Activated naive CD4-positive, alpha-beta T cell (primary cell): ENCODE measurements around the gene RGS12.

Source experiments
- DNase-seq, 4 experiments: peaks; one replicate each; lab custom pipeline; 2025; lab: John Stamatoyannopoulos, UW

The RGS12 gene

GRCh38 chr4:3280466-3280865 lies 12.4 kb upstream of the RGS12 start:
- DNase-seq = no peak

DNA sequence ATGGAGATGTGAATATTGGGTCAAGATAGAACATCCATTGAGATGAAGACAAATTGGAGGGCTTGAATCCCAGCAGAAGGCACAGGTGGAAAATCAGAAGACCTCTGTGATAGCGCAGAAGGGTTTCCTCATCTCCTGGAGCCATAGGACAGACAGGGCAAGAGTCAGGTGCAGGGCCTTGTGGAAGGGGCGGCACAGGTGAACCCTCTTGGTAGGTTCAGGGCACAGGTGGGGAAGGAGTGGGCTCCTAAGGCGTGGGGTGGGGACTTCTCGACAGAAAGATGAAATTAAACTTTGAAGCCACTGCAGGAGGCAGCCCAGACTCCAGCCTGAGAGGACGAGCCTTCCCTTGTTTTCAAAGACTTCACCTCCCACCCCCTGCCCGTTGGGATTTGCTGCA lies 9.3 kb upstream of the RGS12 start:
- no peak for DNase-seq

DNA sequence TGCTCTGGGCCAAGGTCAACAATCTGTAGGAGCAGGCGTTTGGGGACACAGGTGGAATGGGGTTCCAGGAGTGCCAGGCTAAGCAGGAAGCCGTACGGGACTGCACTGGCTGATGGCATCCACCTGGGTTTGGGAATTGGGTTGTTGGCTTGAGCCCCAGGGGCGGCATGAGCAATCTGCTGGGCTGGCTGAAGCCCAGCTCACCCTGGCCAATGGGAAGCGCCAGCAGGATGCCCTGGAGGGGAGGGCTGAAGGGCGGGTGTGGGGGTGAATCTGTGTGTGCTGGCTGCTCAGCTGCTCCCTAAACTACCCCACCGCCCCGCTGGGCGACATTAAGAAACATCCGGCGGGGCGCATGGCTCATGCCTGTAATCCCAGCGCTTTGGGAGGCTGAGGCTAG lies 8.9 kb upstream of the RGS12 start:
- no peak for DNase-seq

GRCh38 chr4:3284734-3285557 lies 7.9 kb upstream of the RGS12 start:
- no peak for DNase-seq

DNA sequence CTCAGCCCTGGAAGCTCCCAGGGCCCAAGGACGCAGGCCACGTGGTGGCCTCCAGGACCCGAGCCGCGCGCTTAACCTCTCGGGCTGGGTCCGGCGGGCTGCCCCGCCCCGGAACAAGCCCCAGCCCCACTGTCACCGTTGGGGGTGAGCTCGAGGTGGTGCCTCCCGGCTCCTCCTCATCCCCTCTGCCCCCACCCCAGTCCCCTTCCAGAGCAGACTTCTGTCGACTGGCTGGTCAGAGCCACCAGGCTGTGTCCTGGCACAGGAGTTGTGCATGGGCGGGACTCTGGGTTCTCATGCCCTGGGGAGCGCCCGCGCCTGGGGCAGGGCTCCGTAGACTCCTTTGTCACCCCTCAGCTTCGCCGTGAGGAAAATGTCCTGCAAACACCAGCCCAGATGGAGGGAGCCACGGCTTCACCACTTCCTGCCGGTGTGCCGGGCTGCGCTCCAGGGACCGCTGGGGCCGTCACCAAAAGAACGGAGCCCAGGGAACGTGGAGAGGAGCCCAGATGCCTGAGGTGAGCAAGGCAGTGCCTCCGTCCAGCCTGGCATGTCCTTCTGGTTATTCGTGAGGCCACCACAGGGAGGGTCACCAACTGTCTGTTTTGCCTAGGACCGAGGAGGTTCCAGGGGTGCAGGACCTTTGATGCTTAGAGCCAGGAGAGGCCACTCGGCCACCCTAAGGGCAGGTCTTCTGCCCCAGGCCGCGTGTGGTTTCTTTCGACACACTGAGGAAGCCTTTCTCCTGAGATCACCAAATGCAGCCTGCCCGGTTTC lies 7.1 kb upstream of the RGS12 start:
- no peak for DNase-seq

DNA sequence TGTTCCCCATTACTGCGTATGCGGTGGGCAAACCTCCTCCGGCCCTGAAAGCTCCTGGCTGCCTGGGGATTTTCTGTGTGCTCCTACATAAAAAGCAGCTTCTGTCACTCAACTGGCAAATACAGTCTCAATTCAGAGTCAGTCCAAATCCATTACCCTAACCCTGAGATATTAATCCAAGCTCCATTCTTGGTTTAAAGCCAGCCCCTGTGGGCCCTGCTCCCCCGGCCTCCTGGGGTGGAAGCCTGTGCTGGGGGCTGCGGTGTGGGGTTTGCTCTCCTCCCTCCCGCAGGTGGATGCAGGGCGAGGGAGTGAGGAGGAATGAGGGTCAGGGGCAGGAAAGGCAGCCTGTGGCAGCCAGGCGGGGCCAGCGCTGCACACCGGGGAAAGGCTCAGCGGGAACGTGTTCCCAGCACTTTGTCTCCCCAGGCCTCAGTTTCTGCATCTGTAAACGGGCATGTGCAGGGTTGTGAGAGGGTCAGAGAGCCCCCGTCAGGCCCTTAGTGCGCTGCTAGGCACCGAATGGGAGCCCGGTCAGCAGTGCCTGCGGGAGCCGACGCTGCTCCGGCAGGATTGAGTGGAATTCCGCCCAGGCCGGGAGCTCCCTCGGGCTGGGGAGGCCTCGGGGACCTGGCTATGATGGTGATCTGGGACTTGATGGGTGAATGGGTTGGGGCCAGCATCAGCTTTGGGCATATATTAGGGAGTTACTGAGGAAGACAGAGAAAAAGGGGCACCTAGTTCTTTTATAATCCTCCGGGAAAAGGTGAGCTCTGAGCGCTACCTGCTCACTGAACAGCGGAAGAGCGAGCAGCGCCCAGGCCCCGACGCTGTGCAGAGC lies 6.3 kb upstream of the RGS12 start:
- no peak for DNase-seq

- DNase-seq = no peak
Observed at GRCh38 chr4:3287271-3287971, 5.4 kb upstream of the RGS12 start.

- no peak for DNase-seq
Observed at GRCh38 chr4:3287972-3288570, 4.8 kb upstream of the RGS12 start.

DNA sequence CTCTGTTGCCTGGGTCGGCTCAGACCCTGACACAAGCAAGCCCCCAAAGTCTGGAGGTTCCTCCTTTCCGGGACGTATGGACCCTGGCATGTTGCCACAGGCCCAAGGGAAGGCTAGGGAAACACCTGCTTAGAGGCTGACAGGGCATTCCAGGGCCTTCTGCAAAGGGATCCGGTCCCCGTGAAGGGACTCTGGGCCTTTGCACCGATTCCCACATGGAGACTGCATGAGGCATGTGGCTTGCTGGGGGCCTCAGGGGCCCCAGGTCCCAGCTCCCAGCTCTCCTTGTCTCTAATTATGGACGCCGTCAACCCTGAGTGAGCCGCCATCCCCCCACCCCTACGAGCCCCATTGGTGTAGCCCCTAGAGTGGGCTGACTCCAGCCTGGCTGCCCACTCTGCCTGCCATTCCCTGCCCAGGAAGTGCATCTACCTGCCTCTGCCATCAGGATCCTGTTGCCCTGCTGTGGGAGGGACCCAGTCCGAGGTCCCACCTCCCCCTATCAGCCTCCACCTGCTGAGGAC lies 4.2 kb upstream of the RGS12 start:
- DNase-seq = no peak

DNA sequence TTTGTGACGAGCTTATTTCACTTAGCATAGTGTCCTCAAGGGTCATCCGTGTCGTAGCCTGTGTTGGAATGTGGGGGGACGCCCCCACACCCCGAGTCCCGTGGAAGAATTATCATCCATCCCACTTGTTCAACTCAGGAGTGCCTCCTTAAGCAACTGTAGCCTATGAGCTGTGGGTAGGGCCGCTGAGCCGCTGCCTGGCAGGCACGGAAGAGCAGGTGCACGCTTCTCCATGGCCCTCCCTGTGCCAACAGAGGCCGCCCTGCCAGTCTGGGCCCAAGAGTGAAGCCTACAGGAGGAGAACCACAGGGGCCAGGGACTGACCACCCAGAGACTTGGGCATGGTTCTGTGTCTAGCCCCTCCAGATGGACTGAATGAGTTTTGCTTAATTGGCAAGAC lies 2.3 kb upstream of the RGS12 start:
- no peak for DNase-seq

GRCh38 chr4:3290889-3291321 lies 1.9 kb upstream of the RGS12 start:
- DNase-seq = no peak

DNA sequence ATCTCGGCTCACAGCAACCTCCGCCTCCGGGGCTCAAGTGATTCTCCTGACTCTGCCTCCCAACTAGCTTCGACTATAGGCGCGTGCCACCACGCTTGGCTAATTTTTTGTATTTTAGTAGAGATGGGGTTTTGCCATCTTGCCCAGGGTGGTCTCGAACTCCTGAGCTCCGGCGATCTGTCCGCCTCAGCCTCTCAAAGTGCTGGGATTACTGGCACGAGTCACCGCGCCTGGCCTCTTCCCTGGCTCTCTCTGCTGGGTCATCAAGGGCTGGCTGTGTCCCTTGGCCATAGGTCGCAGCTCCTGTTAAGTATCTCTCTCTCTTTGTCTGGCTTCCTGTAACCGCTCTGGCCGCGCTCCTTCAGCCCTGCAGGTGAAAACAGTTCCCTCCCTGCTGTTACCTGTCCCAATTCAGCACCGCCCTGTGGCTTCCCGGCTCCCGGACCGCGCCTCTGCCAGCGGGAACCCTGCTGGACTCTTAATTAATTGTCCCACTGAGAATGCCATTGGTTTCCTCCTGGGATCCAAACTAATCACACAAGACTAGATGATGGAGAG lies 1.3 kb upstream of the RGS12 start:
- no peak for DNase-seq

DNA sequence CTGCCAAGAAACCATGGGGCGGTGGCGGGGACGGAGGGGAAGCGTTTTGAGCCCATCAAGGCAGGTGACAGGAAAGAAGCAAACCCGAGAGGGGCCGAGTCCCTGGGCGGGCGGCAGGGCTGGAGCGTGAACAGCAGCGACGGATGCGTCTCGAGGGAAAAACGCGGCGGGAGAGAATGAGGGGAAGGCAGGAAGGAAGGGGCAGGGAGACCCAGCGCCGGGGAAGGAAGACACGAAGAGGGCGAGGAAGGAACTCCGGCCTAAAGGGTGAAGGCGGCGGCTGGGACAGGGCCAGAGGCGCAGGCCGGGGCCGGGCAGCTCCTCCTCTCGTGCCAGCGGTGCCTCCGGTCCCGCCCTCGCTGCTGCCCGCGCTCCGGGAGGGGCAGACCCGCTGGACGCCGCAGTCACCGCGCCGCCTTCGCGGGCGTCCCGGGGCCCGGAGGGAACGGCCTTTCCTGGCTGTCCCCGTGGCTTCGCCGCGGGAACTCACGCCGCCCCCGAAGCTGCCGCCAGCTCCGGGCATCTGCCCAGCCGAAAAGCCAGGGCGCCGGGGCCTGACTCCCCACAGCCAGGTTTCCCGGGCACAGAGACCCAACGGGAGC lies 751 bp upstream of the RGS12 start:
- no peak for DNase-seq

DNA sequence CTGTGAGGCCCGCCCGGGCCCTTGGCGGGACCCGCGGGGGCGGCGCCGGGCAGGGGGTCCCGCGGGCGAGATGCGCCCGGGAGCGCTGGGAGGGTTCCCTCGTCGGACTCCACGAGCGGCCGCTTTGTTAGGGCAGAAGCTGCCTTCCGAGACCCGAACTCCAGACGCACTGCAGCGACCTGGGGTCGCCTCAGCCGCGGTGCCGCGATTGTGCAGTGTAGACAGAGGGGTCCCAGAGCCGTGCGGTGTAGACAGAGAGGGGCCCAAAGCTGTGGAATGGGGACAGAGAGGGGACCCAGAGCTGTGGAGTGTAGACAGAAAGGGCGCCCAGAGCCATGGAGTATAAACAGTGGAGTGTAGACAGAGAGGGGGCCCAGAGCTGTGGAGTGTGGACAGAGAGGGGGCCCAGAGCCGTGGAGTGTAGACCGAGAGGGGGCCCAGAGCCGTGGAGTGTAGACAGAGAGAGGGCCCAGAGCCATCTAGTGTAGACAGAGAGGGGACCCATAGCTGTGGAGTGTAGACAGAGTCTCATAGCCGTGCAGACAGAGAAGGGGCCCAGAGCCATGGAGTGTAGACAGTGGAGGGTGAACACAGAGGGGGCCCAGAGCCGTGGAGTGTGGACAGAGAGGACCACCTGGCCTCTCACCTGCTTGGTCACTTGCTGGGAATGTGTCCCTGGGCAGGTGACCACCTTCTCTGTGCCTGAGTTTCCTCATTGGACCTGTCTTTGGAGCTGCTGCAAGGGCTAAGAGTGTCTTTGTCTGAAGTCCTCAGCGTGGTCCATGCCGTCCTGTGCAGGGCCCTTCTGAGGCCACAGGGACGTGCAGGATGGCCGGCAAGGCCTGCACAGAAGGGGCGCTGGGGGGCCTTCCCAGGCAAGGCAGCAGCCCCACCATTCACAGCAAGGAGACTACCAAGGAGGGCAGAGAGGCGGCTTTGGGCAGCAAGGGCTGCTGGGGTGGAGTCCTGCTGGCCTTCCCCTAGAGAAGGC lies 875 bp downstream of the RGS12 start:
- DNase-seq = no peak

DNA sequence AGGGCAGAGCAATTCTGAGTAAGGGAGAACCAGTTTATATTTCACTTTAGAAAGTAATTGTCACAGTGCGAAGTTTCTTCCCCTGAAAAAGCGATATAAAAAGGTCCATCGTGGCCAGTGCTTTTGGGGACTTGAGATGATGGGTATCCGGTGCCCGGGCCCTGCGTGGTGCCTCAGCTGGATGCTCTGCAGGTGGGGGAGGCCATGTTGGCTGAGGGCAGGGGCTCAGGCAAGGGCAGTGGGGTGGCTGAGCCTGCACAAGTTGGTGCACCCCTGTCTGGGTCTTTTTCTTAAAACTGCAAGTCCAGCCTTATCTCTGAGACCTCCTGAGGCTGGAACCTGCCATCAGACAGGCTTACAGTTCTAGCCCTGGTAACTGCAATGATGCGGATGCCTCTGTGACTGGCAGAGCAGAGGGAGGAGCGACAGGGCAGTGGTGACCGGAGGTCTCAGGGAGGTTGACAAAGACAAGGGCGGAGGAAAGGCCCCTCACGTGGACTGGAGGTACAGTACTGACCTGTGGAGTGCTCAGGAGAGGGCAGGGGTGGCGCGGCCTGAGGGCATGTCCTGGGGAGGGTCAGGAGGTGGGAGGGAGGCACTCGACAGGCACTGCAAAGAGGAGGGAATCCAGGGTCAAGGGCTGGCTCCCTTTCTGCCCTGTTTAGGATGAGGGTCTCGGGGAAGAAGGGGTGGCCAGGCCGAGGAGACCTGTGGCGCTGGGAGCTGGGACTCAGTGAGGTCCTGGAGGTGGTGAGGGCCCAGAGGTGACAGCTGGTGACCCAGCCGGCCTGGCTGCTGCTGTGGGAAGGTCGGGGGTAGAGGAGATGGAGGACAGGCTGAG lies 1.8 kb downstream of the RGS12 start:
- DNase-seq = no peak

- no peak for DNase-seq
Observed at GRCh38 chr4:3295837-3296624, 3.2 kb downstream of the RGS12 start.

DNA sequence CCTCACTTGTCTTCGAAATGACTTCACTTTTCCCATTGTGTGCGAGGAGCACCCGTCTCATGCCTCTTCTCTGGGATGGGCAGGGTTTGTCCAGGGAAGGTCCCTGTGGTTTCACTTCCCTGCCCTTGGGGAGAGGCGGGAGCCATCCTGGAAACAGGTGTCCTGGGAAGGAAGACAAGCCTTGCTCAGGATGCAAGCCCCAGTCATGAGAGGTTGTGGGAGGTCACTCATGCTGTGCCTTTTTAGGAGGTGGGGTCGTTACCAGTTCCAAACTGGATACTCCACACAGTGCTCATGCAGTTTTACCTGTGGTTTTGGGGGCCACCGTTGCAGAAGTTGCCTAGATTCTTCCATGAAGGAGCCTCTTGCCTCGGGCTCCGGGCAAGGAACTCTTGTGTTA lies 3.8 kb downstream of the RGS12 start:
- DNase-seq = no peak
